HG02884 (cell line): Measurements from ENCODE around the gene PRRC2A.

ENCODE experiments used
- ATAC-seq: cut with Tn5 transposase; IDR thresholded peaks from one replicate; pipeline ENCODE4 v1.9.1; 2021; ENCODE audit warnings: mild to moderate bottlenecking, moderate library complexity; ENCODE audit not compliant: unreplicated experiment

Gene PRRC2A

DNA sequence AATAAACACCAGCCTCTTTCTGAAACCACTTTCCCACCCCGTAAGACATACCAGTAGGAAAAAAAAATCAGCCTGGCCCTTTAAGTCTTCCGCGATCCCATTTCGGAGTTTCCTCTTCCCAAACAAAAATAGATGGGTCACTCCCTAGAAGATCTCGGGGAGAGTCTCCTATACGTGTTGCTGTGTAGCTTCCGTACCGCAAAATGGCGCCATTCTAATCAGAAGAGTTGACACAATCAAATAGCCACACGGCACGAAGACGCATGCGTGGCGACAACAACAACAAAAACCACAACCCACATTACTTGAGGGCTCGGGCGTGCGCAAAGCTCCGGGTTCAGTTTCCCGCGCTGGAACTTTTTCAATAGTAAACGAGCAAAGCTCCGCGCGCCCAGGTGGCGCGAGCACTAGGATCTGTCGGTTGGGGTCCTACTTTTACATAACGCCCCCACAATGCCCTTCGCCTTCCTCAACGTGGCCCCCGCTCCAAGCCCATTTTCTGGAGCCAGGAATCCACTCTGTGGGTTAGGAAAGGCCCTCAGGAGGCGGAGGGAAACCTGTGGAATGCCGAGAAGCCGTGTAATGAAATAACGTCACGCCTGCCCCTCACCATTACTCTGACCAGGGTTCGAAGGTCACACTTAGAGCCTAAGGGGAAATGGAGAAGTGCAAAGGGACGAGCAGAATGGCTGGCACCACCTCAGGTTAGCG is 44.4 kb downstream of the PRRC2A start, which contains the start of gene GPANK1:
GPANK1 (minus strand) TSS at position 208 of the 711 bp plus-strand sequence. CDS start 519 bp downstream, outside the sequence.
- ATAC-seq: no peak

GRCh38 chr6:31665501-31666336 is 45.2 kb downstream of the PRRC2A start, which contains the start of gene CSNK2B:
Gene CSNK2B (plus strand): TSS chr6:31666080. CDS start chr6:31666832, 752 bp downstream.
- ATAC-seq: peak; percentile 72

GRCh38 chr6:31666337-31666965 is 45.9 kb downstream of the PRRC2A start:
- ATAC-seq: no peak

DNA sequence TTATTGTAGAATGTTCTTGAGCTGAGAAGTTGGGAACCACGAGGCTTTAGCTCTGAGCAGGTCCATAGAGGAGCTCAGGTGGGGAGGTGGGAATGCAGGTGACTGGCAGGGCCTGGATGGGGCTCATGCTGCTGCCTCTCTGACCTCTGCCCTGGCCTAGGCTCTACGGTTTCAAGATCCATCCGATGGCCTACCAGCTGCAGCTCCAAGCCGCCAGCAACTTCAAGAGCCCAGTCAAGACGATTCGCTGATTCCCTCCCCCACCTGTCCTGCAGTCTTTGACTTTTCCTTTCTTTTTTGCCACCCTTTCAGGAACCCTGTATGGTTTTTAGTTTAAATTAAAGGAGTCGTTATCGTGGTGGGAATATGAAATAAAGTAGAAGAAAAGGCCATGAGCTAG is 49.2 kb downstream of the PRRC2A start, which contains the start of gene LY6G5B:
LY6G5B (plus strand) TSS at position 301 of the 400 bp plus-strand sequence. CDS start 975 bp downstream, outside the sequence.
- no peak for ATAC-seq

GRCh38 chr6:31676322-31676903 is 55.9 kb downstream of the PRRC2A start:
- no peak for ATAC-seq

DNA sequence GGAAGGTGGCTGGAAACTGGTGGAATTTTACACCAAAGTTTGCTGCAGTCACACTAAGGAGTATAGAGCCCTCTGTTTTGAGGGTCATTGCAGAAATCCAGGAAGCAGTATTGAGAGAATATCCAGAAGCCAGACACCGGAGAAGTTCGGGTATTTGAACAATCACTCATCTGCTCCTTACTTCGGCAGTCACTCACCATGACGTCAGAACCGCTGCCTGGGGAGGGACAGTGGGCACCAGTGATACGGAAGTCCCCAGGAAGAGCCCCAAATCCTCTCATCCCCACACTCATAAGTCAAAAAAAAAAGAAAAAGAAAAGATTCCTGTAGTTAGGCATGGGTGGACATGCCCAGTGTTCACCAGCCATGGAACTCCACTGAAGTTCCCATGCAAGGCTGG is 56.4 kb downstream of the PRRC2A start:
- ATAC-seq: no peak

- ATAC-seq: no peak
These were observed 57.4 kb downstream of the PRRC2A start for GRCh38 chr6:31677955-31678354.

DNA sequence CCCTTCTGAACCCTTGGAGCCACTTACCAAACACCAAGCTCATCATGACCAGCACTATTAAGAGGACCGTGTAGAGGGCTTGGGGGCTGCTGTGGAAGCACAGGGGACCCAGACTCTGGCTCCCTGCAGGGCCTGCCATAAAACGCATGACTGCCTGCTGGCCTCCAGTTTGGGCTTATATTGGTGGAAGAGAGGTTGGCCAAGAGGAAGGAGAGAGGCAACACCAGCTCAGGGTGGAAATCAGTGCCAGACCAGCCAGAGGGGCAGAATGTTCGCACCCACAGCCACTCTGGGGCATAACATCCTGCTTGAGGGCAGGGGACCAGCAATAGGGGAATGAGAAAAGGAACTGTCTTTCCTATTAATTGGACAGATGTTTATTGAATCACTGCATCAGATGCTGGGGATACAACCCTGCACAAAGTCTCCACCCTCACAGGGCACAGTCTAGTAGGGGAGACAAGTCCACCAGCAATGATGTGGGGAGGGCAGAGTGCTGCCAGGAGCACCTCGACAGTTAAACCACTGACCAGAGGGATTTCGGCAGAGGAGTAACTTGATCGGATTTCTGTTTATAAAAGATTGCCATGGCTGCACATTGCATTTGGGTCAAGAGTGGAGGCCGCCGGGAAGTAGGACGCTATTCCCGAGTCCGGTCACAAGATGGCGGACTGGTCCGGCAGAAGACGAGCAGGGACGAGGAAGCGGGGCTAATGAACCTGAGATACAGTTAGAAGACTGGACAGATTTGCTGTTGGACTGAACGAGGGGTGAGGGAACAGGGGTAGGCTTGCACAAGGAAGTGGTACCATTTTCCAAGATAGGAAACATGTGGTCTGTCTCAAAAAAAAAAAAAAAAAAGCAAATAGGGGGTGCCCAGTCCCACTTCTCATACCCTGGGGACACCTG is 60.0 kb downstream of the PRRC2A start, which contains the start of gene LY6G5C:
LY6G5C (minus strand) TSS at position 842 of the 909 bp plus-strand sequence; CDS start at position 148, 694 bp downstream.
- no peak for ATAC-seq

DNA sequence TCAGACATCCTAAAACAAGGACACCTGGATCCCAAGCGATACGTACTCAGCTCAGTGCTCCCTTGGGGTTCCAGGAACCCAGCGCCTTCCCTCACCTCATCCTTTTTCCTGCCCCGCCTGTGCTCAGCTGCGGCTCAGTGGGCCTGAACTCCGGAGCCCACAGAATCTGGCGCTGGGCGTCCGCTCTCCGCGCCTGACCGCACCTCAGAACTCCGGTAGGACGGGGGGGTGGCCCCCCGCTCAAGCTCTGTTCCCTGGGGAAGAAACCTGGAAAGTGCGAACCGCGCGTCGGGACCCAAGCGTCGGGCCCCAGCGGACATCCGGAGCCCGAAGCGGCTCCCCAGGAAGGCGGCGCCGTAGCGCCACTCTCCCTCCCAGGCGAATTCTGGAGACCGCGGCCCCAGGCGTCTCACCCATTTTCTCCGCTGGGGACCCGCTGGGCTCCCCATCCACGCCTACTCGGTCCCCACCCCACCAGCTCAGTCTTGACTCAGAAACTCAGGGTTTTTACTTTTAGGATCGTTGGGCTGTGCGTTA is 60.7 kb downstream of the PRRC2A start:
- no peak for ATAC-seq

GRCh38 chr6:31683591-31683990 is 63.1 kb downstream of the PRRC2A start:
- ATAC-seq: no peak

DNA sequence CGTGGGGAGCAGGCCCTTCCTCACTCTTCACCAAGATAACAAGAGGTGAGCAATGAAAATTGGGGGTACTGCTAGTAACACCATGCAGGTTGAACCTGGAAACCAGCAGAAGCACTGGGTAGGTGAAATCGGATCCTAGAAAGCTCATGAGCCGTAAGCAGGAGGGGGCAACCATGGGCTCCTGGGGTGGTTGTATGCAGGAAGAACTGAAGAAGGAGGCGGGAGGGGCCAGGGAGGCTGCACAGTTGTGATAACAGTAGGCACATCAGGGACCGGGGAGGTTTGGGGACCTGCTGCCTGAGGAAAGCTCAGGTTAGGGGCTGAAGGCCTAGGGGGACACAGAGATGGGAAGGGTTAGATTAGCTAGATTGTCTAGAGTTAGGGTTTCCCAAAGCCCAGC is 66.0 kb downstream of the PRRC2A start:
- ATAC-seq: no peak

GRCh38 chr6:31687321-31687720 is 66.8 kb downstream of the PRRC2A start:
- no peak for ATAC-seq
